HepG2 (cell line): ENCODE measurements around the gene CD58. TPM values are rescaled to one million over a fixed set of nuclear protein-coding genes. Genes with fewer than 3 reads are reported as not detected.

Source experiments
- AKAP8 ChIP-seq: sonication (generic); formaldehyde crosslinking; IDR thresholded peaks from 2 replicates; pipeline ENCODE4 v1.5.1; 2020; ENCODE audit warnings: mild to moderate bottlenecking, missing genetic modification reagents
- BRCA1 ChIP-seq: sonication (generic); formaldehyde crosslinking; IDR thresholded peaks from 2 replicates; pipeline ENCODE4 v1.4.0; 2020; ENCODE audit warnings: missing genetic modification reagents
- ETS1 ChIP-seq: sonication (generic); formaldehyde crosslinking; IDR thresholded peaks from 2 replicates; pipeline ENCODE4 v1.4.0; 2020; ENCODE audit warnings: missing genetic modification reagents
- FOXK1 ChIP-seq: sonication (generic); formaldehyde crosslinking; IDR thresholded peaks from 2 replicates; pipeline ENCODE4 v1.4.0; 2020; ENCODE audit warnings: low read depth, missing genetic modification reagents, borderline replicate concordance
- GMEB1 ChIP-seq: sonication (generic); formaldehyde crosslinking; IDR thresholded peaks from 2 replicates; pipeline ENCODE4 v1.5.1; 2020; ENCODE audit warnings: missing genetic modification reagents, mild to moderate bottlenecking, borderline replicate concordance
- HHEX ChIP-seq: IDR thresholded peaks from 2 replicates; pipeline ENCODE4 v1.6.1; 2016; ENCODE audit warnings: control low read depth
- KLF13 ChIP-seq: sonication (generic); formaldehyde crosslinking; IDR thresholded peaks from 2 replicates; pipeline ENCODE4 v1.4.0; 2020; ENCODE audit warnings: mild to moderate bottlenecking, missing genetic modification reagents
- KLF6 ChIP-seq: IDR thresholded peaks from 2 replicates; pipeline ENCODE4 v1.8.0; 2016; ENCODE audit warnings: missing biosample characterization, missing genetic modification reagents
- MYPOP ChIP-seq: sonication (generic); formaldehyde crosslinking; IDR thresholded peaks from 2 replicates; pipeline ENCODE4 v1.8.1; 2023; ENCODE audit warnings: mild to moderate bottlenecking, moderate library complexity, missing genetic modification reagents
- NR3C1 ChIP-seq: sonication (generic); formaldehyde crosslinking; IDR thresholded peaks from 2 replicates; pipeline ENCODE4 v1.4.0; 2020; ENCODE audit warnings: missing genetic modification reagents
- RAD21 ChIP-seq: fragments of 450-650 bp; formaldehyde crosslinking; IDR thresholded peaks from 2 replicates; pipeline ENCODE4 v1.5.0; 2020; ENCODE audit warnings: mild to moderate bottlenecking
- RFX5 ChIP-seq: IDR thresholded peaks from 2 replicates; pipeline ENCODE4 v1.6.1; 2011; ENCODE audit warnings: low read depth, low read length, improper control_type of control experiment
- TBL1XR1 ChIP-seq: fragments of 150-350 bp; IDR thresholded peaks from 2 replicates; pipeline ENCODE4 v1.6.1; 2014; ENCODE audit warnings: borderline replicate concordance, low read length; ENCODE audit not compliant: partially characterized antibody
- TBP ChIP-seq: sonication (generic); formaldehyde crosslinking; IDR thresholded peaks from 2 replicates; pipeline ENCODE4 v1.5.0; 2020; ENCODE audit warnings: missing genetic modification reagents
- ZNF12 ChIP-seq: sonication (generic); formaldehyde crosslinking; IDR thresholded peaks from 2 replicates; pipeline ENCODE4 v1.5.0; 2020; ENCODE audit warnings: missing genetic modification reagents
- ZNF20 ChIP-seq: sonication (generic); formaldehyde crosslinking; IDR thresholded peaks from 2 replicates; pipeline ENCODE4 v1.4.0; 2020; ENCODE audit warnings: mild to moderate bottlenecking, moderate library complexity, missing genetic modification reagents
- ZNF552 ChIP-seq: sonication (generic); formaldehyde crosslinking; IDR thresholded peaks from 2 replicates; pipeline ENCODE4 v1.9.0; 2022; ENCODE audit warnings: missing genetic modification reagents, mild to moderate bottlenecking, borderline replicate concordance
- ZNF710 ChIP-seq: sonication (generic); formaldehyde crosslinking; IDR thresholded peaks from 2 replicates; pipeline ENCODE4 v1.5.0; 2020; ENCODE audit warnings: mild to moderate bottlenecking, missing genetic modification reagents, borderline replicate concordance
- polyA plus RNA-seq, 8 experiments: library from polyadenylated mRNA; depleted of rRNA in 3 of 8; stranded (reverse) in 7 of 8; unstranded in 1 of 8; fragments of >200 nt; fragmentation: Illumina TruSeq in 4 of 8; extraction: Trizol in 4 of 8; gene quantifications; 2 replicates each; pipeline versions ENCODE4 v1.2.1 to v1.2.3, GENCODE V29; 2011 to 2016; ENCODE audit warnings: low read depth in 4 of 8, missing spikeins in 1 of 8, mixed read lengths in 1 of 8; ENCODE audit not compliant: insufficient read depth in 1 of 8
- total RNA-seq, 5 experiments: library from RNA; depleted of rRNA; stranded (reverse); fragments of >200 nt; fragmentation: Illumina TruSeq; extraction: Trizol; gene quantifications; 2 replicates each; pipeline ENCODE4 v1.2.3, GENCODE V29; 2016; ENCODE audit warnings: low read depth in 1 of 5

The CD58 gene
- total and polyA plus RNA-seq, 2 of the 13 experiments (the other 11 are each of a cell fraction or from before 2014, with no cell fraction given) = 9.4 to 13.5 TPM

GRCh38 chr1:116474921-116475849 is 95.6 kb downstream of the CD58 start (continued):
- TF ChIP-seq GMEB1 = 0 out of 2 replicates have a peak, but pooled peaks have one; percentile 31
- peak; percentile 49; the same call in 1 of the 2 replicates for TF ChIP-seq FOXK1 (CRISPR knock-in tag)
- no peak for TF ChIP-seq NR3C1 (CRISPR knock-in tag)
- TF ChIP-seq RFX5 = no peak; the same call in 1 of the 2 replicates
- no peak for TF ChIP-seq HHEX (CRISPR knock-in tag)
- TF ChIP-seq KLF6 (CRISPR knock-in tag) = no peak
- TF ChIP-seq ETS1 (CRISPR knock-in tag) = no peak
- TF ChIP-seq AKAP8 (CRISPR knock-in tag) = no peak
- peak; percentile 23 for TF ChIP-seq RAD21
- TF ChIP-seq MYPOP (CRISPR knock-in tag) = peak; percentile 94
- peak; percentile 45 for TF ChIP-seq TBL1XR1
- no peak for TF ChIP-seq TBP (CRISPR knock-in tag)
- no peak for TF ChIP-seq KLF13 (CRISPR knock-in tag)
- TF ChIP-seq ZNF12 (CRISPR knock-in tag) = peak; percentile 82
- TF ChIP-seq ZNF710 (CRISPR knock-in tag) = peak; percentile 70
- no peak for TF ChIP-seq ZNF552 (CRISPR knock-in tag)
- TF ChIP-seq ZNF20 (CRISPR knock-in tag) = no peak
- 0 out of 2 replicates have a peak, but pooled peaks have one; percentile 63 for TF ChIP-seq BRCA1 (CRISPR knock-in tag)
